ENCODE measurements around the gene MED16. TPM values are rescaled to one million over a fixed set of nuclear protein-coding genes. Genes with fewer than 3 reads are reported as not detected.

MED16 gene
- total RNA-seq, 1 donor from 2014 or later: 41.4 TPM

DNA sequence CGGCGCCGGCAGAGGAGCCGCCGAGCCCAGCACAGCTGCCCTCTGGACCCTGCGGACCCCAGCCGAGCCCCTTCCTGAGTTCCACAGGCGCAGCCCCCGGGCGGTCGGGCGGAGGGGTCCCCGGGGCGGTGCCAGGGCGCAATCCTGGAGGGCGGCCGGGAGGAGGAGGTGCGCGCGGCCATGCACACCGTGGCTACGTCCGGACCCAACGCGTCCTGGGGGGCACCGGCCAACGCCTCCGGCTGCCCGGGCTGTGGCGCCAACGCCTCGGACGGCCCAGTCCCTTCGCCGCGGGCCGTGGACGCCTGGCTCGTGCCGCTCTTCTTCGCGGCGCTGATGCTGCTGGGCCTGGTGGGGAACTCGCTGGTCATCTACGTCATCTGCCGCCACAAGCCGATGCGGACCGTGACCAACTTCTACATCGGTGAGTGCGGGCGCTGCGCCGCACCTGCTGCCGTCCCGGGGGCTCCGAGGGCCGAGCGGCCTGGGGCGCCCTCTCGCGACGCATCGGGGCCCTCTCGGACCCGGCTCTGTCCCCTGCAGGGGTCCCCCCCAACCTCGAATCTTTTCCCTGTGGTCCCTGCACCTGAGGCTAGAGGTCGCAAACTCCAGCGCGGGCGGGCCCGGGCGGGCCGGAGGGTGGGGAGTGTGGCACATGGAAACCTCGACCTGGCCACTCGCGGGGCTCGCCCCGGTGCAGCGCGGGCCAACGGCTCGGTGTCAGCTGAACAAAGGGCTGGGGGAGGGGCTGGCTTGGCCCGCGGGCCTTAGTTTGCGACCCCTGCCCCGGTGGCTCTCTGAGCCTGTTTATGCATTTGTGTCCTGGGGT is 24.6 kb upstream of the MED16 start, which contains the start of gene KISS1R:
TSS of gene KISS1R (plus strand) at position 11 of the 829 bp plus-strand sequence. CDS start at position 181, 170 bp downstream.
- Mint-ChIP-seq H3K4me1 (ENCODE audit: low read depth, unreplicated experiment) (no peaks in the 10 kb centered on the region), H3K36me3 (ENCODE audit: low read depth, unreplicated experiment) (no peaks in the 10 kb centered on the region), H3K27ac (ENCODE audit: unreplicated experiment) (no peak within 1 kb of the TSS), H3K27me3 (ENCODE audit: low read depth, unreplicated experiment) (peaks cover 12% of the 10 kb centered on the region), H3K4me3 (ENCODE audit: unreplicated experiment) (no peak within 1 kb of the TSS), H3K9me3 (ENCODE audit: unreplicated experiment) (peaks cover 2% of the 10 kb centered on the region)
- TF ChIP-seq, protein P1, sequence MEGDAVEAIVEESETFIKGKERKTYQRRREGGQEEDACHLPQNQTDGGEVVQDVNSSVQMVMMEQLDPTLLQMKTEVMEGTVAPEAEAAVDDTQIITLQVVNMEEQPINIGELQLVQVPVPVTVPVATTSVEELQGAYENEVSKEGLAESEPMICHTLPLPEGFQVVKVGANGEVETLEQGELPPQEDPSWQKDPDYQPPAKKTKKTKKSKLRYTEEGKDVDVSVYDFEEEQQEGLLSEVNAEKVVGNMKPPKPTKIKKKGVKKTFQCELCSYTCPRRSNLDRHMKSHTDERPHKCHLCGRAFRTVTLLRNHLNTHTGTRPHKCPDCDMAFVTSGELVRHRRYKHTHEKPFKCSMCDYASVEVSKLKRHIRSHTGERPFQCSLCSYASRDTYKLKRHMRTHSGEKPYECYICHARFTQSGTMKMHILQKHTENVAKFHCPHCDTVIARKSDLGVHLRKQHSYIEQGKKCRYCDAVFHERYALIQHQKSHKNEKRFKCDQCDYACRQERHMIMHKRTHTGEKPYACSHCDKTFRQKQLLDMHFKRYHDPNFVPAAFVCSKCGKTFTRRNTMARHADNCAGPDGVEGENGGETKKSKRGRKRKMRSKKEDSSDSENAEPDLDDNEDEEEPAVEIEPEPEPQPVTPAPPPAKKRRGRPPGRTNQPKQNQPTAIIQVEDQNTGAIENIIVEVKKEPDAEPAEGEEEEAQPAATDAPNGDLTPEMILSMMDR (IDR thresholded peaks at IDR 0.05; ENCODE audit: insufficient read depth, low read depth, low read length): peak; percentile 6
- peak; percentile 100 for TF ChIP-seq EZH2 (IDR thresholded peaks at IDR 0.05; ENCODE audit: insufficient read depth, low read length)
- H4K20me1 ChIP-seq (ENCODE audit: insufficient read depth, low read length): no peaks in the 10 kb centered on the region
- peak within 1 kb of the TSS; percentile 1 for H3K4me3 ChIP-seq (ENCODE audit: insufficient read depth, low read depth, low read length)
- FAIRE-seq: no peak
- H2AFZ ChIP-seq (ENCODE audit: low read depth, low read length): peak within 1 kb of the TSS; percentile 10
- no peaks in the 10 kb centered on the region for H3K36me3 ChIP-seq (ENCODE audit: insufficient read depth, low read length)
- H3K27ac ChIP-seq (ENCODE audit: low read depth, low read length): no peak within 1 kb of the TSS
- H3K4me1 ChIP-seq (ENCODE audit: insufficient read depth, low read length): peaks cover 10% of the 10 kb centered on the region
- H3K4me2 ChIP-seq (ENCODE audit: low read length): peak within 1 kb of the TSS; percentile 50
- peaks cover 29% of the 10 kb centered on the region for H3K27me3 ChIP-seq (ENCODE audit: insufficient read depth, low read length)
- H3K79me2 ChIP-seq (ENCODE audit: insufficient read depth, low read length): no peaks in the 10 kb centered on the region
- H3K9me3 ChIP-seq (ENCODE audit: insufficient read depth, low read depth, low read length): no peaks in the 10 kb centered on the region
- no peak for DNase-seq (ENCODE audit: low read depth)
- no peak within 1 kb of the TSS for H3K9ac ChIP-seq (ENCODE audit: low read length)

DNA sequence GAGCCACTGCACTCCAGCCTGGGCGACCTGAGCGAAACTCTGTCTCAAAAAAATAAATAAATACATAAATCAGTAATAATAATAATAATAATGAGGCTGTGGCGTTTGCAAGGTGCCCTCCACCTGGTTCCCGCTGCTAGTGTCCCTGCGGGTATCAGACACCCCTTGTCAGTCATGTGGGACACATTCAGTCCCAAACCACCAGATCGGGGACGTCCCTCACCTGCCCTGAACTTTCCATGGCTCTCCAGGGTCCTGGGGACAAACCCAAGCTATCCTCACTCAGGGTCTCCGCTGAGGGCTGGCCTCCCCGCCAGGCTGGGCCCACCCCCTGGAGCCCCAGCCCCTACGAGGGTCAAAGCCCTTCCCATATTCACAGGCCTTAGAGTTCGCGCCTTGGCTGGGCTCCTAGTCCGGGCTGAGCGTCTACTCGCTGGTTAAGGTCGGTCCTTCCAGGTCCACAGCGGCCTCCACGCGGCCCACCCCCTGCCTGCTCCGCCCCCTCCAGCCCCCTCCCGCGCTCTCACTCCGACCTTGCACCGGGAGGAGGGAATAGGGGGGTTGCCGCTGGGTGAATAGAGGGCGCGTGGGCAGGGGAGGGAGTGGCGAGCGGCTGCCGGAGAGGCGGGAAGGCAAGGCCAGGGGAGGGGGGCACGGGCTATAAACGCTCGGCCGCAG is 23.8 kb upstream of the MED16 start:
- H3K4me2 ChIP-seq (ENCODE audit: low read length): peak overlapping the region; percentile 50
- H3K79me2 ChIP-seq (ENCODE audit: insufficient read depth, low read length): no peaks in the 10 kb centered on the region
- H3K4me3 Mint-ChIP-seq (ENCODE audit: unreplicated experiment): no peak overlapping the region
- H3K4me1 ChIP-seq (ENCODE audit: insufficient read depth, low read length): peaks cover 10% of the 10 kb centered on the region
- peaks cover 12% of the 10 kb centered on the region for H3K27me3 Mint-ChIP-seq (ENCODE audit: low read depth, unreplicated experiment)
- H3K9me3 ChIP-seq (ENCODE audit: insufficient read depth, low read depth, low read length): no peaks in the 10 kb centered on the region
- FAIRE-seq (no peak), DNase-seq (ENCODE audit: low read depth) (no peak)
- no peak overlapping the region for H3K27ac Mint-ChIP-seq (ENCODE audit: unreplicated experiment)
- TF ChIP-seq EZH2 (IDR thresholded peaks at IDR 0.05; ENCODE audit: insufficient read depth, low read length): no peak
- TF ChIP-seq, protein P1 (IDR thresholded peaks at IDR 0.05; ENCODE audit: insufficient read depth, low read depth, low read length): no peak
- peaks cover 29% of the 10 kb centered on the region for H3K27me3 ChIP-seq (ENCODE audit: insufficient read depth, low read length)
- no peaks in the 10 kb centered on the region for H3K36me3 ChIP-seq (ENCODE audit: insufficient read depth, low read length)
- peaks cover 2% of the 10 kb centered on the region for H3K9me3 Mint-ChIP-seq (ENCODE audit: unreplicated experiment)
- no peak overlapping the region for H3K27ac ChIP-seq (ENCODE audit: low read depth, low read length)
- H3K36me3 Mint-ChIP-seq (ENCODE audit: low read depth, unreplicated experiment): no peaks in the 10 kb centered on the region
- no peaks in the 10 kb centered on the region for H3K4me1 Mint-ChIP-seq (ENCODE audit: low read depth, unreplicated experiment)
- H4K20me1 ChIP-seq (ENCODE audit: insufficient read depth, low read length): no peaks in the 10 kb centered on the region
- H2AFZ ChIP-seq (ENCODE audit: low read depth, low read length): no peak overlapping the region
- H3K4me3 ChIP-seq (ENCODE audit: insufficient read depth, low read depth, low read length): no peak overlapping the region
- no peak overlapping the region for H3K9ac ChIP-seq (ENCODE audit: low read length)

Measured in astrocyte (in vitro differentiated cells and primary cell).